ENCODE data around the gene ZNF438. TPM values are rescaled to one million over a fixed set of nuclear protein-coding genes. Genes with fewer than 3 reads are reported as not detected.

ZNF438 gene
- polyA plus RNA-seq, 4 donors = 7.2 to 11.0 (median 9.3) TPM

GRCh38 chr10:30894221-30894620 lies 137.4 kb downstream of the ZNF438 start:
- DNase-seq (ENCODE audit: low read depth in 4 of 4, low spot score in 3 of 4) = no peak

- no peak for DNase-seq (ENCODE audit: low read depth in 4 of 4, low spot score in 3 of 4)
Observed at GRCh38 chr10:30893208-30893607, 138.5 kb downstream of the ZNF438 start.

GRCh38 chr10:30887839-30888238 lies 143.8 kb downstream of the ZNF438 start:
- DNase-seq (ENCODE audit: low read depth in 4 of 4, low spot score in 3 of 4) = no peak

GRCh38 chr10:30885423-30885822 lies 146.2 kb downstream of the ZNF438 start:
- no peak for DNase-seq (ENCODE audit: low read depth in 4 of 4, low spot score in 3 of 4)

- no peak for DNase-seq (ENCODE audit: low read depth in 4 of 4, low spot score in 3 of 4)
Observed at GRCh38 chr10:30883751-30884150, 147.9 kb downstream of the ZNF438 start.

- DNase-seq (ENCODE audit: low read depth in 4 of 4, low spot score in 3 of 4) = no peak
Observed at GRCh38 chr10:30883116-30883515, 148.5 kb downstream of the ZNF438 start.

- no peak for DNase-seq (ENCODE audit: low read depth in 4 of 4, low spot score in 3 of 4)
Observed at GRCh38 chr10:30882281-30882680, 149.4 kb downstream of the ZNF438 start.

GRCh38 chr10:30878920-30879319 lies 152.7 kb downstream of the ZNF438 start:
- DNase-seq (ENCODE audit: low read depth in 4 of 4, low spot score in 3 of 4) = no peak

GRCh38 chr10:30877111-30877510 lies 154.6 kb downstream of the ZNF438 start:
- no peak for DNase-seq (ENCODE audit: low read depth in 4 of 4, low spot score in 3 of 4)

- DNase-seq (ENCODE audit: low read depth in 4 of 4, low spot score in 3 of 4) = no peak
Observed at GRCh38 chr10:30873411-30873810, 158.3 kb downstream of the ZNF438 start.

- DNase-seq (ENCODE audit: low read depth in 4 of 4, low spot score in 3 of 4) = no peak
Observed at GRCh38 chr10:30870896-30871295, 160.8 kb downstream of the ZNF438 start.

- no peak for DNase-seq (ENCODE audit: low read depth in 4 of 4, low spot score in 3 of 4)
Observed at GRCh38 chr10:30869566-30869965, 162.1 kb downstream of the ZNF438 start.

GRCh38 chr10:30868611-30869010 lies 163.1 kb downstream of the ZNF438 start:
- no peak for DNase-seq (ENCODE audit: low read depth in 4 of 4, low spot score in 3 of 4)

GRCh38 chr10:30866896-30867295 lies 164.8 kb downstream of the ZNF438 start:
- no peak for DNase-seq (ENCODE audit: low read depth in 4 of 4, low spot score in 3 of 4)

- no peak for DNase-seq (ENCODE audit: low read depth in 4 of 4, low spot score in 3 of 4)
Observed at GRCh38 chr10:30865141-30865926, 166.3 kb downstream of the ZNF438 start.

- no peak for DNase-seq (ENCODE audit: low read depth in 4 of 4, low spot score in 3 of 4)
Observed at GRCh38 chr10:30863516-30864210, 168.0 kb downstream of the ZNF438 start.

- DNase-seq (ENCODE audit: low read depth in 4 of 4, low spot score in 3 of 4) = no peak
Observed at GRCh38 chr10:30862486-30862885, 169.2 kb downstream of the ZNF438 start.

- no peak for DNase-seq (ENCODE audit: low read depth in 4 of 4, low spot score in 3 of 4)
Observed at GRCh38 chr10:30861976-30862375, 169.7 kb downstream of the ZNF438 start.

- no peak for DNase-seq (ENCODE audit: low read depth in 4 of 4, low spot score in 3 of 4)
Observed at GRCh38 chr10:30861221-30861620, 170.4 kb downstream of the ZNF438 start.

GRCh38 chr10:30858499-30858898 lies 173.2 kb downstream of the ZNF438 start:
- no peak for DNase-seq (ENCODE audit: low read depth in 4 of 4, low spot score in 3 of 4)

GRCh38 chr10:30857803-30858202 lies 173.9 kb downstream of the ZNF438 start:
- no peak for DNase-seq (ENCODE audit: low read depth in 4 of 4, low spot score in 3 of 4)

- no peak for DNase-seq (ENCODE audit: low read depth in 4 of 4, low spot score in 3 of 4)
Observed at GRCh38 chr10:30855131-30855530, 176.5 kb downstream of the ZNF438 start.
